HG03108 (cell line): ENCODE results near the gene TUBG2.
"Not testable (repeated sequence)": the region's sequence is repeated elsewhere in the genome, so short reads cannot be mapped to it uniquely, and the experiment has no call there.

ENCODE experiments used
- ATAC-seq: cut with Tn5 transposase; IDR thresholded peaks from one replicate; pipeline ENCODE4 v1.9.1; 2021; ENCODE audit warnings: moderate library complexity; ENCODE audit not compliant: unreplicated experiment

Gene TUBG2

DNA sequence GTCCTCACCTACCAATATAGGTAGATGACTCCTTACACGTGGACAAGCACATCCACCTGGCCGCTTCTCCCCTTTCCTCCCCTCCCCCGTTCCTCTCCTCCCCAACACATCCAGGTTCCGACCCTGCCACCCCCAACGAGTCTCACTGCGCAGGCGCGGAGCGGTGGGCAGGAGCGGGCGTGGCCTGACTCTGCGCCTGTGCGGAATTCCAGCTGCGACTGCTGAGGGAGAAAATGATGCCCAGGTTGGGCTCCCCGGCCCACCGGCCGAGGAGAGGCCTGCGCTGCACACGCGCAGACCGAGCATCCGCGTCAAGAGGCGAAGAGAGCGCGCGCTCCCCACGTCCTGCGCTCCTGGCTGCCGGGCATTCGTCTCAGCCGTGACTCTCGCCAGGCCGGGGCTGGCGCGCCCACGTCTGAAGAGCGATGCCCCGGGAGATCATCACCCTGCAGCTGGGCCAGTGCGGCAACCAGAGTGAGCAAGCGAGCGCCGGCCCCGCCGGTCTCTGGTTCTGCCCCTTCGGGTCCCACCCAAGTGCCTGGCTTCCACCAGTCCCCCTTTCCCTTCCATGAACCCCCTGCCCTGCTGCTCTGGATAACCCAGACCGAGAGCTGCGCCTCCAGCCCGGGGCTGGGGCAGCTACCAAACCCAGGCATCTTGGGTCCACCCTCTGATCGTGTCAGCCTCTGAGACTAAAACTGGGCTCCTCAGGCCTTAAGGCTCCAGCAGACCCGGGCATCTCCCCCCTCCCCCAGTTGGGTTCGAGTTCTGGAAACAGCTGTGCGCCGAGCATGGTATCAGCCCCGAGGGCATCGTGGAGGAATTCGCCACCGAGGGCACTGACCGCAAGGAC, at the start of gene TUBG2:
TUBG2 (plus strand) TSS at position 206 of the 853 bp plus-strand sequence; CDS start at position 426, 220 bp downstream.
- peak; percentile 51 for ATAC-seq

DNA sequence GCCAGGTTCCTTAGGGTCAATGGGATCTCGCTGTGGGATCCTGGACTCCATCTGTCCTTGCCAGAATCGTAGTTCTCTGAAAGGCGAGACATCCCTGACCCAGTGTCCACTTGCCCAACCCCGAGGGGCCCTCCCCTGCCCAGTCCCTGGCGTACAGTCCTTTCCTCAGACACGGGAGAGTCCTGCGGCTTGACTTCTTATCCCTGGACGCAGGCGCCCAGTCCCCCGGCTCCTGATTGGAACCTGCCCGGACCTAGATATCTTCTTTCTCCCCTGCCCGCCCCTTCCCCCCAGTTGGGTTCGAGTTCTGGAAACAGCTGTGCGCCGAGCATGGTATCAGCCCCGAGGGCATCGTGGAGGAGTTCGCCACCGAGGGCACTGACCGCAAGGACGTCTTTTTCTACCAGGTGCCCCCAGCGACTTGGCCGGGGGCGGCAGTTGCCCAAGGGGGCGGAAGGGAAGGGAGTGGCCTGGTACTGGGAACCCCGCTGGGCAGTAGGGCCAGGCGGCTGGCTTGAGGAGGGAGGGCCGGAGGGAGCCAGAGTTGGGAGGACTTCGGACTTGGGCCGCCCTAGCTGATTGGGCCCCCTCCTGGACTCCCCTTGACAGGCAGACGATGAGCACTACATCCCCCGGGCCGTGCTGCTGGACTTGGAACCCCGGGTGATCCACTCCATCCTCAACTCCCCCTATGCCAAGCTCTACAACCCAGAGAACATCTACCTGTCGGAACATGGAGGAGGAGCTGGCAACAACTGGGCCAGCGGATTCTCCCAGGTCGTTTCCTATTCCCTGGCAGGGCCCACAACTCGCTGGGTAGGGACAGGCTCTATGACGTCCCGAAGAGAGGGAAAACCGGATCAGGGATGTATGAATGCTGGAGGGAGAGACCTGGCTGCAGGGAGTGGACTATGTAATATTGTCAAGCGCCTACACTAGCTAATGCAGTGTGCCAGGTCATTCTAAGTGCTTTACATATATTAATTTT, 49.0 kb upstream of the TUBG2 start:
- peak; percentile 1 for ATAC-seq

DNA sequence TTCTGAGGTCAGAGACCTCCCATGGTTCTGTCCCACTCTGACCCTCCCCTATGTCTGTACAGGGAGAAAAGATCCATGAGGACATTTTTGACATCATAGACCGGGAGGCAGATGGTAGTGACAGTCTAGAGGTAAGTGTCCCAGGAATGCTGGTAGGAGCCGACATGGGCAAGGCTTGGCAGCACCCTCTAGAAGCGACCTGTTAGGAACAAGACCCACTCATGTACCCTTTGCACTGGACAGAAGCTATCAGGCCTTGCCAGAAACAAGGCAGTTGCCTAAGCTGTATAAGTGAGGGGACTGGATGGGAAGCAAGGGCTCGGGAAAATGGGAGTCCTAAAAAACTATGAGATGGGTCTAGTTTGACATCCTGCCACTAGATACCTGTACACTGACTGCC, 47.1 kb upstream of the TUBG2 start:
- no peak for ATAC-seq

DNA sequence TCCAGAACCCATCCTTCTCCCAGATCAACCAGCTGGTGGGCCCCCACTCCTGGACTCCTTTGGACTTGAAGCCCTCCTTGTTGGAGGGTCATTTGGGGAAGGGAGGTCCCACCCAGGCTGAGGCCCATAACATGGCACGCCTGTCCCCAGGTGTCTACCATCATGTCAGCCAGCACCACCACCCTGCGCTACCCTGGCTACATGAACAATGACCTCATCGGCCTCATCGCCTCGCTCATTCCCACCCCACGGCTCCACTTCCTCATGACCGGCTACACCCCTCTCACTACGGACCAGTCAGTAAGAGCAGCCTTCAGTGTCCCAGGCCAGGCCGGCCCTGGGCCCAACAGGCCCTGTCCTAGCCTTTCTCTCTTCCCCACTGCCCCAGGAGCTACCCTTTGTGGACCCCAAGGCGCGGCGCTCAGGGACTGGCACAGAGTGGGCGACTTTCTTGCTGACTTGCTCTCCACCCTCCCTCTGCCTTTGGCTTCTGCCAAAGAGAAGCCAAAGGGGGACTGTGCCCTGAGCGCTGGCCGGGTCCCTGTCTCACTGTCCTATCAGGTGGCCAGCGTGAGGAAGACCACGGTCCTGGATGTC, 45.3 kb upstream of the TUBG2 start:
- ATAC-seq, result no peak

DNA sequence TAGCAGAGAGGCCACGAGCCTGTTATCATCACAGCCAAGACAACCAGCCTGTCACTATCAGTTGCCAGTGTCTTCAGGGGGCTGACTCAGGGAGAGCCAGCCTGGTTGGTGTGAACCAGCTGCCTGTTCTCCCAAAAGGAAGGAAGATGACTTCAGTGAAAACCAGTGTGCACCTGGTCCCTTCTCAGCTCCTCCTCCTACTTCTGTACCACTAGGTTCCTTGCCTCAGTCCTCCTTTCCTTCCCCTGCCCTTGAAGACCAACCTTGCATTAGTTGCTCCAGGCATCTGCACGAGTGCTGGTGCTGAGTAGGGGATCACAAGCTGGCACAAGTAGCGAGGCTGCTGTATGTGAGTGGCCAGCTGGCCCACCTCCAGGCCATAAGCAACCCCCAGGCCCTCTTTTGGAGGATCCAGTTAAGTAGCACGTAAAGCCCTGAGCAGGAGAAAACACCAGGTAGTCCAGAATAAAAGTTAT, 41.1 kb upstream of the TUBG2 start:
- ATAC-seq, result no peak

DNA sequence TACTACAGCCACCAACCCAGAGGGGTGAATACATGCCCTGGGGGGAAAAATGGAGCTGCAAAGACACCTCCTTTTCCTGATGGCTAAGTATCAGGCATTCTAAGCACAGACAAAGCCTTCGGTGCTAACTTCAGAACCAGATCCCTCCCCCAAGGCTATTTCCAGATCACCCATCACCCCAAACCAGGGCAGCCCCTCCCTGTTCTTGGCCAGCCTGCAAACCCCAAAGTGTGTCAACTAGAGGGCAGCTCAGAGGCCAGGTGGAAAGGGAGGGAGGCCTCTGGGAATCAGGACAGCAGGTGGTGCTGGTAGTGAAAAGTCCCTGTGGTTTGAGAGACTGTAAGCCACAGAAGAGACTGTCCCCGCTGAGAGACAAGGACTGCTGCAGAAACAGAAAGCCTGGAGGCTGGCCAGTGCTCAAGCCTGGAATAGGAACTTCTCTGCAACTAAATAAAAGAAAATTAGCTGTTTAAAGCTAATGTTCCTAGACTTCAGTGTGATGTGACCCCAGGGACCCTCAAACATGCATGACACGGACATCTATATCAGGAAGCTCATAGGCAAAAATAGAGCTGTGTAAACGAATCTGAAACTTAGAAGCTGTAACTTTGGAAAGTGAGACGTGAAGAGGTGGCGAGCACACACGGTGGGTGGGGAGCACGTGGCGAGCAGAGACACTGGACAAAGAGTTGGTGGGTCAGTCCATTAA, 40.5 kb upstream of the TUBG2 start:
- peak; percentile 78 for ATAC-seq

DNA sequence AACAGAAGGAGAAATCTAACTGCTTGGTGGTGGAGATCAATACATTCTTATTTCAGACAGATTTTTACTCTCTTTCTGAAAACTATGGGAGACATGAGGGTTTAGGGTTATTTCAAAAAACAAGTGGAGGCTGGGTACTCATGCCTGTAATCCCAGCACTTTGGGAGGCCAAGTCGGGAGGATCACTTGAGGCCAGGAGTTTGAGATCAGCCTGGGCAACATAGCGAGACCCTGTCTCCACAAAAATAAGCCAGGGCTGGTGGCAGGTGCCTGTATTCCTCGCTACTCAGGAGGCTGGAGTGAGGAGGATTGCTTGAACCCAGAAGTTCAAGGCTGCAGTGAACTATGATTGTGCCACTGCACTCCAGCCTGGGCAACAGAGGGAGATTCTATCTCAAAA, 37.1 kb upstream of the TUBG2 start:
- not testable (repeated sequence) for ATAC-seq

DNA sequence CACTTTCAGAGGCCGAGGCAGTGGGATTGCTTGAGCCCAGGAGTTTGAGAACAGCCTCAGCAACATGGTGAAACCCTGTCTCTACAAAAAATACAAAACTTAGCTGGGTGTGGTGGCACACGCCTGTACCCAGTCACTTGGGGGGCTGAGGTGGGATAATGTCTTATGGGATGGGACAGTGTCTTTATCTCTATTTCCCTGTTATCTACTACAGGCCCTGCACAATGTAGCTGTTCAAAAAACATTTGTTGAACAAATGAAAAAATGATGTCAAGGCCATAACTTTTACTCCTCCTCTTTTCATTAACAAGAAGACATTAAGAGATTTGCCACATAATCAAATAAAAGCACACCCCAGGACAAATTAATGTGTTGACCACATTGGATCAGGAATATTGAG, 35.8 kb upstream of the TUBG2 start:
- ATAC-seq, result no peak

DNA sequence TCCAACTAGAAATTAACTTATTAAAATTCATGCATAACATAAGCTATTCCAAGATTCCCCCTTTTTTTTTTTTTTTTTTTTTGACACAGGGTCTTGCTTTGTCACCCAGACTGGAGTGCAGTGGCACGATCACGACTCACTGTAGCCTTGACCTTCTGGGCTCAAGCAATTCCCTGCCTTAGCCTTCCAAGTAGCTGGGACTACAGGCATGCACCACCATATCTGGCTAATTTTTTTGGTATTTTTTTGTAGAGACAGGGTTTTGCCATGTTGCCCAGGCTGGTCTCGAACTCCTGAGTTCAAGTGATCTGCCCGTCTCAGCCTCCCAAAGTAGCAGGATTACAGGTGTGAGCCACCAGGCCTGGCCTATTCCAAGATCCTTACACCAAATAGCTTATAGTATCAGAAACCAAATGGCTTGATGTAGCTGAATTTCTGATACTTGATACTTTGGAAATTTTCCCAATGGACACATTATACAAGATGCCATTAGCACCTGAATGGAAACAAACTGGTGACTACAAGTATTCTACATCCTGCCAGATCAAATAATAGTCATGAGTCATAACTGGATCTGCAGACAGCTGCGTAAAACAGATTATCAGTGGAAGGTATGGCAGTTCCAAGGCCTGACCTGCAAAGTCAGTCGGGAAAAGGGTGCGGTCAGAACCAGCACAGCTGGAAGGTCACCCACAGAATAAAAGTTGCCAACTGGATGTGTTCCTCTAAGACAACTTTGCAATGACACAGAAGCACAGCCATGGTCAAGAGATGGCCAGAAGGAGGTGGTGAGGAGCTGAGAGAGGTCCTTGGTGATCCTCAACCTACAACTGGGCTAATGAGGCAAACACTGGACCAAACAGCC, 35.1 kb upstream of the TUBG2 start:
- no peak for ATAC-seq

DNA sequence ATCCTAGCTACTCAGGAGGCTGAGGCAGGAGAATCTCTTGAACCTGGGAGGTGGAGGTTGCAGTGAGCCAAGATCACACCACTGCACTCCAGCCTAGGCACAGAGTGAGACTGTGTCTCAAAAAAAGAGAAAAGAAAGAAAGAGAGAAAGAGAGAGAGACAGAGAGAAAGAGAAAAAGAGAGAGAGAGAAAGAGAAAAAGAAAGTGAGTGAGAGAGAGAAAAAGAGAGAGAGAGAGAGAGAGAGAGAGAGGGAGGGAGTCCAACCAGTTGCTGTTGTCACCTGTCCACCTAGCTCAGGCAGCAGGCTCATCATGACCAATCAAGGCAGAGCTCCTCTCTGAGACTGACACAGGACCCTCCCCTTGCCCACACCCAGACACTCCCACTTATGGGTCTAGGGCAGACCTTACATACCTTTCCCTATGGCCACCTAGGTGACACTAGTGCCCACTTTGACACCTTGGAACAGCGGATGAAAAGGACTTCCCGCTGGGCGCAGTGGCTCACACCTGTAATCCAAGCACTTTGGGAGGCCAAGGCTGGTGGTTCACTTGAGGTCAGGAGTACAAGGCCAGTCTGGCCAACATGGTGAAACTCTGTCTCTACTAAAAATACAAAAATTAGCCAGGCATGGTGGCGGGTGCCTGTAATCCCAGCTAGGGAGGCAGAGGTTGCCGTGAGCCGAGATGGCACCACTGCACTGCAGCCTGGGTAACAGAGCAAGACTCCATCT, 31.9 kb upstream of the TUBG2 start:
- ATAC-seq, result not testable (repeated sequence)

DNA sequence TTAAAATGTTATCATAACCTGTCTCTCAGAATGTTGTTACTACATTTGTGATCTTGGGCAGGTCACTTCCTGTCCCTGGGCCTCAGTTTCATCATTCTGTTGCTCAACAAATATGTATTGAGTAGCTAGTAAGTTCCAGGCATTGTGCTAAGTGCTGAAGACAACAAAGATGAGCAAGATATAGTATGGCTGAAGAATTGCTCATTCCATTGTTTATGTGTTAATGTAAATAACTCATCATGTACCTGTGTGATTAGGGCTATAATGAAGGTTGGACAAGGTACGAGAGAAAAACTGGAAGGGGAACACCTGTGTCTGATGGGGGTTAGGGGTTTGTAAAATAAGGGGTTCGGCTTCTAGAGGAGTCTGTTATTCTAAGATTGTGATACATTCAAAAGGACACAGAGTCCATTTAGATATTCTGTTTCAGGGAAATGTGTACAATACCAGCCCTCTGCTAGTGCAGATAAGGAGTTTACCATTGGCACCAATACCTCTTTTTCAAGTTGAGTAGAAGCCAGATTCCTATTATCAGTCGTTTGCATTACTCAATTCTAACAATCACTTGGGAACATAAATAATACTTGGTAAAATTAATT, 29.6 kb upstream of the TUBG2 start:
- ATAC-seq, result no peak

DNA sequence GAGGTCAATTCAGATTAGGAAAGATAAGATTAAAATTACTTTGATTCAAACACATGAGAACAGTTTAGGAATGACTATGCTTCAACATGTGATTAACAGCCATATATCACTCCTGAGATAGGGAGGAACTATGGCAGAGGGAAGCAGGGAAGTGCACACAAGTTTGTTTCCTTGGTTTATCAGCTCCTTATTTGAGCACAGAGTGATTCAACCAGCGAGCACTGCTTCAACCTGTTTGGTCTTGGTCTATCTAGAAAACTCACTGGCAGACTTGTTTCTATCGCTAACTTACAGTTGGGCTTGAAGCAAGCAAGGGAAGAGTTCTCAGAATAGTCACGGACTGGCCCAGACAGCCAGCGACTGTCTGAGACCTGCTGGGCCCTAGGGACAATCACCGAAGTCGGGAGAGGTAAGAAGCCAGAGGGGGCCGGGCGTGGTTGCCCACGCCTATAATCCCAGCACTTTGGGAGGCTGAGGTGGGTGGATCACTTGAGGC, 26.1 kb upstream of the TUBG2 start:
- no peak for ATAC-seq

DNA sequence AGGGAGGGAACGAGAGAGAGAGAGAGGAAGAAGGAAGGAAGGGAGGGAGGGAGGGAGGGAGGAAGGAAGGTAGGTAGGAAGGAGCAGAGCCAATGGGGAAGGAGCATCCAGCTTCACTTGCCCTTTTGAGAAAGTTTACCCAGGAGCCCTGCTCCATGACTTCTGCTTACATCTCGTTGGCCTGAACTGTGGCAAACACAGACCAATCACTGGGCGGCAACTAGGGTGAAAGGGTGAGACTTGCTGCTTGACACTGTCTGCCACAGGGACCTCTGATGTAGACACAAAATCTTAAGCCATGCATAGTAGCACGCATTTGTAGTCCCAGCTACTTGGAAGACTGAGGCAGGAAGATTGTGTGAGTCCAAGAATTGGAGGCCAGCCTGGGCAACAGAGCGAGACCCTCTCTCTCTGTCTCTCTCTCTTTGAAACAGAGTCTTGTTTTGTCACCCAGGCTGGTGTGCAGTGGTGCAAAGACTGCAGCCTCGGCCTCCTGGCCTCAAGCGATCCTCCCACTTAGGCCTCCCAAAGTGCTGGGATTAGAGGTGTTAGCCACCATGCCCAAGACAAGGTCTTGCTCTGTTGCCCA, 19.5 kb upstream of the TUBG2 start:
- no peak for ATAC-seq

DNA sequence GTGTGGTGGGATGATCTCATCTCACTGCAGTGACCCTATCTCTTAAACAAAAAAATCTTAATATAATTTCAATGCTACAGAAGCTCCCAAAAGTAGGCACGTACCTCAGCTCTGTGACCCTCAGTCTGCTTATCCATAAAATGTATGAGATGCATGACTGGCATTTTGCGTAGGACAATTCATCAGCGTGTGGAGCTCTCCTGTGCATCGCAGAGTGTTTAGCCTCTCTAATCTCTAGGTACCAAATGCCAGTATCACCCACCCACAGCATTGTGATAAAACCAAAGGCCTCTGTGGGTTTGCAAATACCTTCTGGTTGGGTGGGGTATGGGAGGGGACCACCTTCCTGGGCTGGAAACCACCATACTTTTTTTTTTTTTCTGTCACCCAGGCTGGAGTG, 19.0 kb upstream of the TUBG2 start:
- ATAC-seq, result no peak

DNA sequence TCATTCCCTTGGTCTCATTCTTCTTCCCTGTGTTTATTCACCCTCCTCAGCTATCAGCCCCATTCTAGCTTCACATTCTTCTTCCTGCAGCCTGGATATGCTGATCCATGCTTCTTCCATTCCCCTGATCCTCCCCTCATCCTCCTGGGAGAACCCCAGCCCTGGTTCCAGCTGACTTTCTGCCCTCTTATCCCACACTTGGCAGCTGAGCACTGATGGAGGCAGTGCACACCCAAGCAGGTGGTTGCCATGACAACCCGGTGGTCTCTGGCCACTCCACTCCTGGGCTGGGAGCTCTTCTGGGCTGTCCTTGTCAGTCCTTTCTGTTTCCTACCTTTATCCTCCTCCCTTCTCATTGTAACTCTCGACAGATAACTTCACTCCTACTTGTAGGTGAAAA, 16.7 kb upstream of the TUBG2 start:
- ATAC-seq, result no peak

DNA sequence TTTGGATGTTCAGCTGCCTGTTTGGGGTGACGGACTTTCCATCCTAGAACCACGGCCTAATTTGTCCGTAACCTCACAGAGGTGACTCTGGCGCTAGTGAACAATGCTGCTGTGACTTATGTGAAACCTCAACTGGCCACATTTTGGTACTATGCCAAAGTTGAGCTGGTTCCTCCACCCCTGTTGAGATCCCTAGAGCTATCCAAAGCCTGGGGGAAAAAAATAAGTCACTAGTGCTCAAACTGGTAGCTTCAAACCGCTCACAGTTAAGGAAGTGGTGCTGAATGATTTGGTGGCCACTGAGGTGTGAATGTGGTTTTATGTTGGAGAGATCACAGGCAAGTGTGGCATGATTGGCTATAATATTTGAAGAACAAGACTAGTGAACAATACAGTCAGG, 11.3 kb upstream of the TUBG2 start:
- ATAC-seq, result no peak

DNA sequence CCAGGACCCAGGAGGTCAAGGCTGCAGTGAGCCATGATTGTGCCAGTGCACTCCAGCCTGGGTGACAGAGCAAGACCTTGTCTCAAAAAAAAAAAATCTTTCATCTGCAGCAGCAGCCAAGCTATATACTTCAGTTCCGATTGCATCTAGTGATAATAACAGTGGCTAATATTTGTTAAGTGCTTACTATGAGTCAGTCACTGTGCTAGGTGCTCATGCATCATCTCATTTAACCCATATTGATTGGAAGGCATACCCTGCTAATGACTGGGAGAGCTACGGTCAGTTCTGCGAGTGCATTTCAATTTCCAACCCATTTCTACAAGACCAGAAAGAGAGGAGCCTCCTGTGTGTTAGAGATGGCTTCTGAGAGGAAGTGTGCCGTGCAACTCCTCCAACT, 7.7 kb upstream of the TUBG2 start:
- no peak for ATAC-seq
